Gastroesophageal sphincter (tissue), 3 donors: ENCODE data around the gene CD40.

Experiments used
- CTCF ChIP-seq, 4 experiments: fragments of 200-600 bp in 2 of 4; fragments of 450-650 bp in 2 of 4; sonication (generic) in 1 of 4; IDR thresholded peaks; one replicate each; pipeline ENCODE4 v1.5.1; 2017 to 2019; ENCODE audit warnings: antibody characterized with exemption in 4 of 4, mild to moderate bottlenecking in 2 of 4, moderate library complexity in 2 of 4
- EP300 ChIP-seq: sonication (generic); formaldehyde crosslinking; IDR thresholded peaks from one replicate; pipeline ENCODE4 v1.6.1; 2017; ENCODE audit warnings: antibody characterized with exemption, mild to moderate bottlenecking
- POLR2A ChIP-seq, 2 donors: fragments of 450-650 bp; IDR thresholded peaks; one replicate each; pipeline ENCODE4 v1.6.1; 2017; ENCODE audit warnings: antibody characterized with exemption in 2 of 2, mild to moderate bottlenecking in 2 of 2, moderate library complexity in 1 of 2
- POLR2AphosphoS5 ChIP-seq: sonication (generic); formaldehyde crosslinking; IDR thresholded peaks from one replicate; pipeline ENCODE4 v1.6.1; 2017; ENCODE audit warnings: antibody characterized with exemption

- no peak for TF ChIP-seq CTCF (IDR thresholded peaks at IDR 0.05)
- no peak for TF ChIP-seq POLR2AphosphoS5
- TF ChIP-seq POLR2A (IDR thresholded peaks at IDR 0.05): no peak
- TF ChIP-seq EP300: no peak
Measured at GRCh38 chr20:46139908-46140482, 21.9 kb downstream of the CD40 start.
